Pancreas (tissue), 10 donors: ENCODE data around the gene PPP1R15B. TPM values are rescaled to one million over a fixed set of nuclear protein-coding genes. Genes with fewer than 3 reads are reported as not detected.

ENCODE experiments used
- ATAC-seq, 4 donors: fragments of 200-7000 bp; cut with Tn5 transposase; one replicate each; pipeline versions ENCODE4 v1.8.0 to v1.9.1; 2020; ENCODE audit warnings: mild to moderate bottlenecking in 4 of 4, moderate library complexity in 4 of 4
- DNase-seq, 6 donors: peaks; one replicate each; pipeline ENCODE4 v3.0.0-alpha.2; 2020
- FAIRE-seq: peaks from 2 replicates; lab custom pipeline; 2012; peaks lifted over from hg19 to GRCh38; lab: Jason Lieb, UNC
- H3K27ac ChIP-seq, 4 donors: fragments of 200-600 bp; sonication (generic); 1 replicate in 3 of 4; 2 replicates in 1 of 4; pipeline versions ENCODE4 v1.5.0 to v1.8.0; 2020
- H3K27me3 ChIP-seq, 4 donors: fragments of 200-600 bp; one replicate each; pipeline ENCODE4 v1.8.0; 2021
- H3K36me3 ChIP-seq, 3 donors: fragments of 200-600 bp; sonication (generic) in 1 of 3; one replicate each; pipeline versions ENCODE4 v1.5.0 to v1.8.0; 2020 to 2021
- H3K4me1 ChIP-seq, 3 donors: fragments of 200-600 bp; one replicate each; pipeline ENCODE4 v1.8.0; 2021
- H3K4me3 ChIP-seq, 4 donors: fragments of 200-600 bp; sonication (generic) in 2 of 4; one replicate each; pipeline versions ENCODE4 v1.5.0 to v1.8.0; 2020 to 2021
- H3K9me3 ChIP-seq, 4 donors: fragments of 200-600 bp; one replicate each; pipeline ENCODE4 v1.8.0; 2021
- WGBS, 2 donors: extraction: QIAGEN DNeasy Blood & Tissue Kit; methylation state at CpG; one replicate each; pipeline ENCODE4 v1.1.7; 2013; 5-methylcytosine and 5-hydroxymethylcytosine counted together
- intact Hi-C, 3 donors: fragments of 100-400 bp; cut with DNase I; formaldehyde crosslinking; loops; one replicate each; pipeline versions ENCODE4 v1.11.1 to v1.14.2; 2022
- polyA plus RNA-seq, 2 donors: library from polyadenylated mRNA; stranded (reverse); fragments of 200-250 nt; gene quantifications; one replicate each; pipeline ENCODE4 v1.2.3, GENCODE V29; 2013
- total RNA-seq, 6 donors: library from RNA; stranded (reverse); fragmentation: NEBNext Ultra II Directional in 4 of 6; extraction: Animal tissue kit (Norgen Biotek cat#: 25700) in 4 of 6; gene quantifications; one replicate each; pipeline versions ENCODE4 v1.2.1 to v1.2.4, GENCODE V29; 2021 to 2023
- TF ChIP-seq, protein P1 (sequence below), 4 donors: fragments of 200-600 bp; sonication (generic) in 3 of 4; IDR thresholded peaks; one replicate each; pipeline versions ENCODE4 v1.5.0 to v1.8.0; 2021; ENCODE audit warnings: antibody characterized with exemption in 4 of 4
- donor health status: healthy with polysubstance abuse.
- donor health status: DM: no; HTN: no; CAD: no; lungs with moderate emphysema.
- donor health status: DM: no; HTN: no; CAD: no.
- donor health status: control.
- donor health status: control.
- donor health status: Bipolar disorder and iron deficiency.
- donor health status: DM: yes; HTN: yes; CAD: no.
- donor health status: DM: no; HTN: no; CAD: no.
- donor health status: DM: no; HTN: no; CAD: no.
- donor health status: DM: yes; HTN: yes; CAD: no.

PPP1R15B gene
- total and polyA plus RNA-seq, 8 donors: 7.8 to 47.9 (median 21.5) TPM

GRCh38 chr1:204409836-204410687 is 1.6 kb downstream of the PPP1R15B start:
- Histone ChIP-seq H3K27ac (peak overlapping the region; percentile 97 to 100 (median 98)), H3K36me3 (peaks cover 0 to 8% (median 0%) of the 10 kb centered on the region in 3 donors), H3K9me3 (no peaks in the 10 kb centered on the region), H3K4me3 (peak overlapping the region; percentile 47 to 95 (median 92)), H3K4me1 (peaks cover 14 to 27% (median 15%) of the 10 kb centered on the region in 3 donors), H3K27me3 (no peaks in the 10 kb centered on the region)
- TF ChIP-seq, protein P1, sequence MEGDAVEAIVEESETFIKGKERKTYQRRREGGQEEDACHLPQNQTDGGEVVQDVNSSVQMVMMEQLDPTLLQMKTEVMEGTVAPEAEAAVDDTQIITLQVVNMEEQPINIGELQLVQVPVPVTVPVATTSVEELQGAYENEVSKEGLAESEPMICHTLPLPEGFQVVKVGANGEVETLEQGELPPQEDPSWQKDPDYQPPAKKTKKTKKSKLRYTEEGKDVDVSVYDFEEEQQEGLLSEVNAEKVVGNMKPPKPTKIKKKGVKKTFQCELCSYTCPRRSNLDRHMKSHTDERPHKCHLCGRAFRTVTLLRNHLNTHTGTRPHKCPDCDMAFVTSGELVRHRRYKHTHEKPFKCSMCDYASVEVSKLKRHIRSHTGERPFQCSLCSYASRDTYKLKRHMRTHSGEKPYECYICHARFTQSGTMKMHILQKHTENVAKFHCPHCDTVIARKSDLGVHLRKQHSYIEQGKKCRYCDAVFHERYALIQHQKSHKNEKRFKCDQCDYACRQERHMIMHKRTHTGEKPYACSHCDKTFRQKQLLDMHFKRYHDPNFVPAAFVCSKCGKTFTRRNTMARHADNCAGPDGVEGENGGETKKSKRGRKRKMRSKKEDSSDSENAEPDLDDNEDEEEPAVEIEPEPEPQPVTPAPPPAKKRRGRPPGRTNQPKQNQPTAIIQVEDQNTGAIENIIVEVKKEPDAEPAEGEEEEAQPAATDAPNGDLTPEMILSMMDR (IDR thresholded peaks at IDR 0.05): no peak
- DNase-seq: no peak
- 0 to 1% methylated on average over 10 of the region's 10 CpGs for WGBS, 2 donors
- FAIRE-seq: no peak
- intact Hi-C loops: no loop called here
- peak; percentile 0 to 7 (median 4) for ATAC-seq

GRCh38 chr1:204409123-204409522 is 2.5 kb downstream of the PPP1R15B start:
- DNase-seq: no peak
- peak overlapping the region; percentile 47 to 95 (median 92) for H3K4me3 ChIP-seq
- peaks cover 0 to 17% (median 0%) of the 10 kb centered on the region in 3 donors for H3K36me3 ChIP-seq
- H3K27ac ChIP-seq: peak overlapping the region in 1 of 4 donors; percentile 97
- no peaks in the 10 kb centered on the region for H3K9me3 ChIP-seq
- peaks cover 16 to 36% (median 23%) of the 10 kb centered on the region in 3 donors for H3K4me1 ChIP-seq
- intact Hi-C loops: no loop called here
- TF ChIP-seq, protein P1 (IDR thresholded peaks at IDR 0.05): no peak
- no peak for ATAC-seq
- H3K27me3 ChIP-seq: no peaks in the 10 kb centered on the region
- 0 to 1% methylated on average over 3 of the region's 3 CpGs for WGBS, 2 donors
- no peak for FAIRE-seq

- WGBS, 2 donors: 2 to 5% methylated on average over 1 of the region's 1 CpG
- Histone ChIP-seq H3K9me3 (no peaks in the 10 kb centered on the region), H3K36me3 (peaks cover 0 to 22% (median 5%) of the 10 kb centered on the region in 3 donors), H3K4me3 (peak overlapping the region; percentile 47 to 95 (median 92)), H3K27ac (peak overlapping the region in 1 of 4 donors; percentile 8), H3K4me1 (peaks cover 16 to 36% (median 23%) of the 10 kb centered on the region in 3 donors), H3K27me3 (no peaks in the 10 kb centered on the region)
- no peak for ATAC-seq
- no peak for DNase-seq
- TF ChIP-seq, protein P1 (IDR thresholded peaks at IDR 0.05): no peak
- FAIRE-seq: no peak
- intact Hi-C loops: no loop called here
Measured at GRCh38 chr1:204408602-204409001, 3.0 kb downstream of the PPP1R15B start.

GRCh38 chr1:204408074-204408507 is 3.5 kb downstream of the PPP1R15B start:
- intact Hi-C loops: no loop called here
- peak overlapping the region in 1 of 4 donors; percentile 8 for H3K27ac ChIP-seq
- H3K36me3 ChIP-seq: peaks cover 0 to 26% (median 5%) of the 10 kb centered on the region in 3 donors
- H3K4me1 ChIP-seq: peaks cover 16 to 36% (median 23%) of the 10 kb centered on the region in 3 donors
- DNase-seq (peak in 5 of 6 donors; percentile 59 to 77 (median 75)), ATAC-seq (no peak), FAIRE-seq (no peak)
- TF ChIP-seq, protein P1 (IDR thresholded peaks at IDR 0.05): no peak
- no peaks in the 10 kb centered on the region for H3K27me3 ChIP-seq
- H3K4me3 ChIP-seq: peak overlapping the region; percentile 47 to 95 (median 92)
- H3K9me3 ChIP-seq: no peaks in the 10 kb centered on the region
- 1% methylated on average over 2 of the region's 2 CpGs for WGBS, 2 donors
